ENCODE data around the gene MIDN.

The MIDN gene

GRCh38 chr19:1271528-1272422 lies 23.4 kb downstream of the MIDN start:
- no peak for DNase-seq

GRCh38 chr19:1272423-1273262 lies 24.3 kb downstream of the MIDN start:
- DNase-seq: no peak

- DNase-seq: no peak
Measured at GRCh38 chr19:1273263-1274041, 25.1 kb downstream of the MIDN start.

GRCh38 chr19:1274081-1274851 lies 25.9 kb downstream of the MIDN start:
- DNase-seq: no peak

GRCh38 chr19:1274852-1275259 lies 26.5 kb downstream of the MIDN start:
- DNase-seq: peak; percentile 60

- peak; percentile 98 for DNase-seq
Measured at GRCh38 chr19:1275260-1275975, 27.0 kb downstream of the MIDN start, which contains the start of gene FAM174C. Gene FAM174C, plus strand, starts transcription at chr19:1275530. Its CDS starts 20 bp downstream, at chr19:1275550.

- DNase-seq: no peak
Measured at GRCh38 chr19:1275976-1276627, 27.7 kb downstream of the MIDN start.

- no peak for DNase-seq
Measured at GRCh38 chr19:1276628-1277022, 28.2 kb downstream of the MIDN start.

- no peak for DNase-seq
Measured at GRCh38 chr19:1277061-1277460, 28.7 kb downstream of the MIDN start.

GRCh38 chr19:1278074-1278473 lies 29.7 kb downstream of the MIDN start:
- no peak for DNase-seq

- no peak for DNase-seq
Measured at GRCh38 chr19:1278713-1279660, 30.6 kb downstream of the MIDN start.

- peak; percentile 59 for DNase-seq
Measured at GRCh38 chr19:1279782-1280341, 31.5 kb downstream of the MIDN start.

- DNase-seq: no peak
Measured at GRCh38 chr19:1280636-1281568, 32.5 kb downstream of the MIDN start.

GRCh38 chr19:1281569-1282287 lies 33.3 kb downstream of the MIDN start:
- DNase-seq: no peak

- no peak for DNase-seq
Measured at GRCh38 chr19:1282588-1283206, 34.3 kb downstream of the MIDN start.

GRCh38 chr19:1283207-1283916 lies 35.0 kb downstream of the MIDN start:
- DNase-seq: no peak

Data from NCI-H1105 (cell line).